GM18520 (cell line): ENCODE measurements around the gene PCBP4.

Experiments used
- ATAC-seq: cut with Tn5 transposase; IDR thresholded peaks from one replicate; pipeline ENCODE4 v1.9.1; 2021; ENCODE audit not compliant: unreplicated experiment

The PCBP4 gene

DNA sequence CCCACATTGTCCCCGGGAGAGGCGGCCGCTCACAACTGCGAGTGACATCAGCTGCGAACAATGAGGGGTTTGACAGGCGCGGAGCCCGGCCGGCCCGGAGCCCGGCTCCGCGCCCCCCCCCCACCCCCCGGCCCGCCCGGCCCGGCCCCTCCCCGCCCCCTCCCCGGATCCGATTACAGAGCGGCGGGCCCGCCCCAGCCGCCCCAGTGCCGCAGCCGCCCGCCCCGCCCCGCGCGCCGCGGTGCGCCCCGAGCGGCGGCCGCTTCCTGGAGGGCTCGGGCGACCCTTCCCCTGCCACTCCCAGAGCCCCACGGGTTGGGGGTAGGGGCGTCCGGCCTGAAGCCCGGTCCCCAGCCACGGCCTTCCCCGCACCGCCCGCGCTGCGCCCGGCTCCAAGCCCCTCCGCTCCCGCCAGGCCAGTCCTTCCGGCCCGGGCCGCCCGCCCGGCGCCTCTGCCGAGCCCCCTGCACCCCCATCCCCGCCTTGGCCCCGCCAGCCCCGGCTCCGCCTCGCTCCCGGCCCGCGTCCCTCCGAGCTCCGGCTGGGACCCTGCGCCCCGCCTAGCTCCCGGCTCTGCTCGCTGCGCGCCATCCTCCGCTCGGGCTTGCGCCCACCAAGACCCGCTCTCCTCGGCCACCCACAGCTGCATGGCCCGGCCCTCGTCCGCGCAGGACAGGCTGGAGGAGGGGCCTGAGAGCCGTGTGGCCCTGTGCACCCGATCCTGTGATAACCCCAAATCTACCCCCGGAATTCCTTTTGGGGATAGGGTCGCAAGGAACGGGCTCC lies at the start of gene PCBP4:
Gene PCBP4, minus strand, starts transcription at position 71 of the 786 bp plus-strand sequence. CDS start 6,214 bp downstream, outside the sequence.
- peak; percentile 43 for ATAC-seq

DNA sequence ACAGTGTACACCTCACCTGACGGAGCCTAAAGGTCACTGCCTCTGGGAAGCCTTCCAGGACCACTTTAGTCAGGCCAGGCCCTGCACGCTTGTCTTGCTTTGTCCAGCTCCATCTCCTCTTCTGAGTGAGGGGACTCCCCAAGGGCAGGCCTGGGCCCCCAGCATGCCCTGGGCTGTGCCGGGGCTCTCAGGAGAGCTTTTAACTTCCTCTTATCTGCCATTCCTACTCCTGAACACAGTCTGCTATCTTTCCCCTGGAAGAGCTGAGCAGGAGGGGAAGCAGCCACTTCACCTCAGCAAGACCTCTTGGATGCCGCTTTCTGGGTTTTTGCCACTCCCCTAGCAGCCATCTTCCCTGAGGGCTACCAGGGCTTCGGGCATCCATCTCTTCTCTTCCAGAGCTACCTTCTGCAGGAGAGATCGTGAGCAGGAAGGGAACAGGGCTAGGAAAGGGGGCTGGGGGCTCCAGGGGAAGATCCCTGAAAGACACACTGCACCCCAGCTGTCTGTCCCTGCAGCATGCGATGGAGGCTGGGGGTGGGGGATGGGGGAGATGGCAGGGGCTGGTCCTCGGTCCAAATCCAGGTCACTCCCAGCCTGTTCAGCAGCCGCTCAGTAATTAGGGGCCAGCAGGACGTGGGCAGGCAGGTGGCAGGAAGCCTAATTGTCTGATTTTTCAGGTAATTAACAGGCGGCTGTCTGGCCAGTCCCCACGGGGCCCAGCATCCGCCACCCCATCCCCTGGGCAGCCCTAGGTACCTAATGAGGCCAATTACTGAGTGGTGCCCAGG lies 48.4 kb upstream of the PCBP4 start:
- no peak for ATAC-seq

DNA sequence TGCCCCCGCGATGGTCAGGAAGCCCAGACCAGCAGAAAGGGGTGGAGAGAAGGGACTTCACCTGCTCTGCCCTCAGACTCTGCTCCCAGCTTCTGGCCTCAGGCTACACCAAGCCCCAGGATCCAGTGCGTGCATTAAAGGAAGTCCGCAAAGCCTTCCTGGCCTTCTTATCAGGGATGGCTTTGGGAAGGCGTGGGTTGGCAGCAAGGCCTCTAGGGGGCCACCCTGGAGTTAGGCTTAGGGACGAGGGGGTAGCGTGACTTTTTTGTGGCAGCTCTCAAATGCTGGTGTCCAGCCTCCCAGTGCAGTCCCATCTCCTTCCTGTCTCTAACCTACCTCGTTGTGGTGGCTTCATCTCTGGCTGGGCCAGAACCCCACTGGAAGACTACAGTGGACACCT lies 47.4 kb upstream of the PCBP4 start:
- no peak for ATAC-seq

DNA sequence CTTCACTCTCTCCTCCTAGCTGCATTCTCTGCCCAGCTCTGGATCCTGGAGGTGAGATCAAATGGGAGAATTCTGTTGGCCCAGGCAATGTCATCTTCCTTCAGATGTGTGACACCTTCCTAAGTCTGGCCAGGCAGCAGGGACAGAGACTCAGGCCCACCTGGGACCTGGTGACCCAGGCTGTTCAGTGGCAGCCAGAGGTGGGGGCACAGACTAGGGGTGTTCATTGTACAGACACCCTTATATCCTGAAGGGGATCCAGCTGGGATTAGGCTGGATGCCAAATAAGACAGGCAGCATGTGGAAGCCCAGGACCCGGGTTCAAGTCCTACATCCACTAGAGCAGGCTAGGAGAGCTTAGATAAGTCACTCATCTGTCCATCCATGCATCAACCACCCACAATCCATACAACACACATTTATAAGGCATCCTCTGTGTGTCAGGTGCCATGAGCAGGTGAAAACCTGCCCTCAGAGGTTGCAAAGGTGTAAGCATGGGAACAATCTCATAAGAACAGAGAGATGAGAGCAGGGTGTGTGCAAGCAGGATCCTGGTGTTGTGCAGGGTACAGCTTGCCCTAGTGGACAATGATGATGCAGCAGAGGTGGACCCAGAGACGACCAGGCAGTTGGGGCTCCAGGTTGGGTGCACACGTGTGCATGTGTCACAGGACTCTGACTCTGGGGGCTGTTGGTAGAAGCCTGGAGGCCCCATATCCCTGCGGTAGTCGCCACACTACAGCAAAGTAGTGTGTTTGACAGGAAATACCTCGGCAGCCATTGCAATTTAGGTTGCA lies 46.7 kb upstream of the PCBP4 start:
- no peak for ATAC-seq

DNA sequence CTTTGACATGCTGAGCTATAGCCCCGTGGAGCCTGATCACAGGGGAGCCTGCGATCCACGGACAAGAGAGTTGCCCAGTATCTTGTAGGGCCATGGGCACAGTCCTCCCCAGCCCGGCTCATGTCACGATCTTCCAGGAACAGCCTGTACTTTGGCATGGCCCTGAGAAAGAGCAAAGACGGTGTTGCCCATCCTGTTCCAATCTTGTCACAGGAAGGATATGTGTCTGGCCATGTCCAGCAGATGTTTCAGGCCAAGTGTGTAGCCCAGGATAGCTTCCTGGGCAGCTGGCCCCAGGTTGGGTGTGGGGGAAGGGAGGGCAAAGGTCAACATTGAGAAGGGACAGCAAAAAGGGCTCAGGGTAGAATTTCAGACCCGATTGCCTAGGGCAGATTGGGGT lies 45.4 kb upstream of the PCBP4 start:
- no peak for ATAC-seq

DNA sequence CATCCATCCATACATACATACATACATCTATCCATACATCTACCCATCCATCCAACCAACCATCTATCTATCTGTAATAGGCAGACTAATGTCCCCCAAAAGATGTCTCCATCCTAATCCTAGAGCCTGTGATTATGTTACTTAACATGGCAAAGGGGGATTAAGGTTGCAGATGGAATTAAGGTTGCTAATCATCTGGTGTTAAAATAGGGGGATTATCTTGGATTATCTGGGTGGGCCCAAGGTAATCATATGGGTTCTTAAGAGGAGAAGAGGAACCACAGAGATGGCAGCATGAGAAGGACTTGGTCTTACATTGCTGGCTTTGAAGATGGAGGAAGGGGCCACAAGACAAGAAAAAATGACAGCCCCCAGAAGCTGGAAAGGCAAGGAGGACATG lies 43.2 kb upstream of the PCBP4 start:
- ATAC-seq = no peak

DNA sequence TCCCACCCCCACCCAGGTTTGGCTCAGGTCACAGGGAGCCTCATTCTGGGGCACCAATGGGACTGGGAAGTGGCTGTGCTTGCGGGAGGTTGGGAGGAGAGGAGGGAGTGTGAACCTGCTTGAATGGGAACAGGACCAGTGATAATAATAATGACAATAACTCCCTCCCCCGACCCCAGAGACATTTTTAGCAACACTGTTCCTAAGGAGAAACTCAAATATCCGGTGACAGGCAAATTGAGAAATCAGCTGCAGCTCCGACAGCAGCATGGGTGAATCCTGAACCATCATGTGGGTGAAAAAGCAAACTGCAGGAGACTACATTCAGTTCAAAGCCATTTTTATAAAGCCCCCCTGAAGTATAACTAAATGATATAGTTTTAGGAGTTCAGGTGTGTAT lies 40.0 kb upstream of the PCBP4 start:
- ATAC-seq = no peak

DNA sequence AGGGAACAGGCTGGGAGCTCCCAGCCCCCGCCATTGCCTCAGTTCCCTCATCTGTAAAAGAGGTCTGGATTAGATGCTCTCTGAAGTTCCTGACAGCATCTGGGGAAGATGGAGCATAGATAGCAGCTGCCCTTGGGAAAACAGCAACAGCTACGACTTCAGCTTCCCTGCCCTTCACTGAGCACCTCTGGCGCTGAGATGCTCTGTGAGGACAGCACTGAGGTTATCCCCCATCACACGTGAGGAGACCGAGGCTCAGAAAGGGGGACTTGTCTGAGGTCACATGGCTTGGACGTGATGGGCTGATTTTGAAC lies 39.5 kb upstream of the PCBP4 start:
- no peak for ATAC-seq

DNA sequence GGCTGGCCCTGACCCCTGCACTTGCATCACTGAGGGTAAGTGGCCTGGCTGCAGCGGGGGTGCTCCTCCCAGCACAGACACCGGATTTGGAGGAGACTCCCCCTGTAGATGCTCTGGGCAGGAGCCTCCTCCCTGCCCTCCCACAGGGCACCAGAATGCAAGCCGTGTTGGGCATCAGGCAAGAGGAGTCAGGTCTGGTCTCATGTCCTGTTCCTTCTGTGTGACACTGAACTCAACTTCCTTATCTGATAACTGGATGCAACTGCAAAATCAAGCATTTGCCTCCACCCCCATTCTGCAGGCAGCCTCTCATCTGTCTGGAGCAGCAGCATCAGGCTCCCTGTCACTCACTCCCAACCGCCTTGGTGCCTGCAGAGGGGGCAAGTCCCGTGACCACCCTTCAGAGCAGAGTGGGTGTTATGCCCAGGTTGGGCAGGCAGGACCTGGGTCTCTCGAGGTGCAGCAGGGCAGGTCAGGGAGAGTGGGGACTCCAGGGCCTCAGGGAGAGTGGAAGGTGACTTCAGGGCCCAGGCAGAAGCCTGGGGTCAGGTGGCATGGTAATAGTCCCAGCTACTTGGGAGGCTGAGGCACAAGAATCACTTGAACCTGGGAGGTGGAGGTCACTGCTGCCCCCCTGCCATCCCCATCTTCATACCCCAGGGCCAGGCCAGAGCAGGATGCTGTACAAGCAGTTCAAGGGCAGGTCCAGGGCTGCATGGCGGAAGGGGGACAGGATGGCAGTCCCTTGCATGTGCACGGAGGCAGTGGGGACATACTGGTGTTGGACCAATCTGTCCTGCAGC lies 39.0 kb upstream of the PCBP4 start:
- ATAC-seq = no peak

DNA sequence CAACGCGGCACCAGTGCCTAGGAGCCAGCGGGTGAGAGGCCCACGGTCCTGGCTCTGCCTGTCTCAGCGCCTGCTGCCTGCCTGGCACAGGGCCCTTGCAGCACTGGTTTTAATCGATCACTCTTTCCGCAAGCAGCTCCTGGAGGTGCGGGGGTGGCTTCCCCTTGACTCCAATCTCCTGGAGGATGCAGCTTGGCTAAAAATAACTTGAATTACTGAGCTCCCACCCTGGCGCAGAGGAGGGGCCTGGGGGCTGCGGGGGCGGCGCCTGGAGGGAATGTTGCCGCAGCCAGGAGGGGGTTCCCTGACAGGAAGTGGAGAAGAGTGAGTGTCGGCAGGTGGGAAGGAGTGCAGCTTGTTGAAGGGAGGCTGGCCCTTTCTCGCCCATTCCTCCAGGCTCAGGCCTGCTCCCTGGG lies 38.3 kb upstream of the PCBP4 start:
- ATAC-seq = no peak

DNA sequence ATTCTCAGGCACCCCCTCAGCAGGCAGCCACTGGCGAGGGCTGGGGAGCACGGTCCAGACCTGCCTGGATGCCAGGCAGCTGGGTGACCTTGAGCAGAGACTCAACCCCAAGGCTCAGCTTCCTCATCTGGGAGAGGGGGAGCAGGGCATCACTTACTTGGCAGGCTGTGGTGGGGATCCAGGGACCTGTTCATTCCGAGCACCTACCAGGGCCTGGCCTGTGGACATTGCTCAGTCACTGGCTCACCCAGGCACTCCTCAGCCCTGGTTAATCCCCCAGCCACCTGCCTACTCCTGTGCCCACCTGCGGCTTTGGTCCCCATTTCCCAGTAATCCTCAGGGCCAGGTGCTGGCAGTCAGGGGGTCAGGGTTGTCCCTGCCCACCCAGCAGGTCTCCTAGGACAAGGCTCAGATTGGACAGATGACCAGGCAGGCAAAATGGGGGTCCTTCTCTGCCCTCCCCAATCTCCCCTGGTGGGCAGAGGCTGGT lies 37.7 kb upstream of the PCBP4 start:
- no peak for ATAC-seq

DNA sequence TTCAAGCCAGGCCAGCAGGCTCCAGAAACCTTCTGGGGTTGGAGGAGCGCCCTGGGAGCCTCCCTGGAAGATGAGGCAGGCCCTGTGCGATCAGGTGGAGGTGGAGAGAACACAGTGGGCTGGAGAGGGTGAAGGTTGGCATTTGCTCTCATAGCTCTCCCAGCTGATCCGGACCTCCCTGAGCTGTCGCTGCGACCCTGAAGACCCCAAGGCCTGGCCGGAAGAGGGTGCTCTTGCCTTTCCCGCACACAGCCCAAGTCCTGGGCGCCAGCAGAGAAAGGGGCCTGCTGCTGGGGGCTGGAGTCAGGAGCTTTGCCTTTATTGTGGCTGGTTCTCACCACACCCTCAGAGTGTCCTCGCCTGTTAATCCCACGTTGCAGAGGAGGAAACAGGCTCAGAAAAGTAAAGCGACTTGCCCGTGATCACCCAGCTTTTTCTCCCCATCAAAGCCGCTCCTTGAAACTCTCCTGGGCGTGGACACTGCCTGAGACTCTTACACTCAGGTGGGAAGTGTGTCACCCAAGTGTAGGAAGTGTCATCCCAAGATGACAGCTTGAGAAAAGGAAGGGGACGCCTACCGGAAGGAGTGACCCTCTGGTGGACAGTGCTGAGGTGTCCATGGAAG lies 37.0 kb upstream of the PCBP4 start:
- ATAC-seq = no peak

DNA sequence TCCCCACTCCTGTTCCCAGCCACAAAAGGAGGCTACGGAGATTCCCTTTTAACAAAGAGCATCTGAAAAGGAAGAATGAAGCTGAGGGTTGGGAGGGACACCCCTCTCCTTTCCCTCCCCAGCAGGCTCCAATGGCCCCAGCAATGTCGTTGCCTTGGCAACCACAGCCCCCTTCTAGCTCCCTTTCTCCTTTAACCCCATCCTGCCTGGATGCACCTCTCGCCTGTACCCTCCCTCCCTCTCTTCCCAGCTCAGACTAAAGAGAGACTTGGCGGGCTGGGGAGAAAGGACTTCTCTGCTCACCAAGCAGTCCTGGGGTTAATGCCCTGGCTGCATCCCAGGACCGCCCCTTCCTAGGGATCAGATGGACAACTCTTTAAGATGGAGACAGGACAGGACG lies 35.5 kb upstream of the PCBP4 start:
- no peak for ATAC-seq

DNA sequence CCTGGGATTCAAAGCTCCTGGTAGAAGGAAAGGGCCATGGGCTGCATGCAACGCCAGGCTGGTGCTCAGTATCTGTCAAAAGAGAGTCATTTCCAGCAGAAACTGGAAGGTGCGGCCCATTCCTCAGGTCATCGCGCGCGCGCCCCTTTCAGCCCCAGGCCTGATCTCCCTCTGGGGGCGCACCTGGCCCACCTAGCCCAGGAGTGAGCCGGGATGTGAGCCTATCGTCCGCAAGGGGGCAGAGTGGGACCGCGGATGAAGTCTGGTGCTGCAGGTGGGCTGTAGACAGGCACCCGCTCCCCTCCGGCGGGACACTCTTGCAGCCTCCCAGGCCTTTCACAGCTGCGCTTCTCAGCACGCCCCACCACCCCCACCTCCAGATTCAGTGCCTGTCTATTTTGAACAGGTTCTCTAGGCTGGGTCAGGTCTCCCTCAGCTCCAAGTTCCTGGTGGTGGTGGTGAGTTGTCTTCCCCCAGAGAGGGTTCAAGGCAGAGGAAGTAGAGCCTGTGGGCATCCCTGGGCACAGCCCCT lies 34.3 kb upstream of the PCBP4 start:
- ATAC-seq = no peak

DNA sequence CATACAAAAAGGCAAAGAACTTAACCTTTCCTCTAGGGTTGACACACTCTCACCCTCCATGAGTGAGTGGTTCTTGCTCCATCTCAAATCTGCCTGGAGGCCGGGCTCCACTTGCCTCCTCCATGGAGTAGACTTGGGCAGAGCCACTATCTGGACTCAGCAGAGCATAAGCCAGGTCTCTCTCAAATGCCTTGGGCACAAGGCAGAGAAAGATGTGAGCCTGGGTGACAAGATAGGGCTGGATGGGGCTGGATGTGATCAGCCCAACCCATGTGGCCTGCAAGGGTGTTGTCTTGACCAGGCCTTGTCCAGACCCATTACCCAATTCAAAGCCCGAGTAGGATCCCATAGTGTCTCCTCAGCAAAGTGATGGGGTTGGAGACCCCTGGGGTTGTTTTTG lies 32.6 kb upstream of the PCBP4 start:
- no peak for ATAC-seq

DNA sequence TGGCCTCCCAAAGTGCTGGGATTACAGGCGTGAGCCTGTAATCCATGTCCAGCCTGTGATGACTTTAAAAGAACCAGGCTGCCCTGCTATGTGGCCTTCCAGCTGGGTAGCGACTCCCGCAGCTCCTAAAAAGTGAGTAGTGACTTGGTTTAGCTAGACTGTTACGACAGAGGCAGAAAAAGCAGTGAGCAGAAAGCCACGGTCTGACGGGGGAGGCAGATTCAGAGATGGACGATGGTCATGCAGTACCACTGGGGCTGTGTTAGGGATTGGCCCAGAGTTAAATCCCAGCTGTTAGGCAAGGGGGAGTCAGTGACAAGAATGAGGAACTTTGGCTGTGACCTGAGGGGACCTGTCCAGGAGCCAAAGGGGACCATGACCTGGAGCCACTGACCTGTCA lies 31.5 kb upstream of the PCBP4 start:
- ATAC-seq = no peak

DNA sequence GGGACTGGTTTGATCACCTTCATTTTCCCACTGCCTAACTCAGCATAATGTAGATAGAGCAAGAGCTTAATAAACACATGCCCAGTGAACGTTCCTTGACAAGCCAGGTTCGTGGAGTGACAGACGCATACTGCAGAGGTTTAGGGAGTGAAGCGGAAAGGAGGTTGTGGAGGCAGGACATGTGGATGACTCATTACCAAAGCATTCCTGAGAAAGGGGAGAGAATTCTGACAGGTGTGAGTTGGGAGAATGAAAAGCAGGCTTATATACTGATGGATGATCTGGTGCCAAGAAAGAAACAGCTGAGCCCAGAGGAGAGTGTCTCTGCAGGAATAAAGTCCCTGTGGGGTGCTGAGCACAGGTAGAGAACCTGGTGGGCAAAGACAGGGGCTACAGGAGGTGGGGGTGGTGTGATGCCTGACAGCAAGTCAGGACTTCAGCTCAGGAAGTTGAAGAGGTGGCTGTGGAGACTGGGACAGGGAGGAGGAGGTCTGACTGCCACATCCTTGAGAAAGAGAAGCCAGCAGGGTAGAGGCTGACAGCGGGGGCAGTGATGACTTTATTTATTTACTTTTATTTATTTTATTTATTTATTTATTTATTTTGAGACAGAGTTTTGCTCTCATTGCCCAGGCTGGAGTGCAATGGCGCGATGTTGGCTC lies 30.8 kb upstream of the PCBP4 start:
- no peak for ATAC-seq

DNA sequence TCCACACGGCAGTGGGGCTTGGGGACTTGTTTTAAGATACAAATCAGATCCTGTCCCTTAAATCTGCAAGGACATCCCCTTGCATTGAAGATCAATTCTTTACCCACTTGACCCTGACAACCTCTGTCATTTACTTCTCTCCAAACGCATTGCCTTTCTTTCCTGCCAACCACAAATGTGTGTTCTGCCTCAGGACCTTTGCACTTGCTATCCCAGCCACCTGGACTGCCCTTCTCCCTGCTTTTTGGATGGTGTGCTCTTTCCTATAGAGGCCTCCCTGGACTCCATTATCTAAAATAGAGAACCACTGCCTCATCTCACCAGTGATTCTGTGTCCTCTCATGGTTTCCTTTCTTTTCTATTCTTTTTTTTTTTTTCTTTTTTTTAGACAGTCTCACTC lies 29.9 kb upstream of the PCBP4 start:
- ATAC-seq = no peak

DNA sequence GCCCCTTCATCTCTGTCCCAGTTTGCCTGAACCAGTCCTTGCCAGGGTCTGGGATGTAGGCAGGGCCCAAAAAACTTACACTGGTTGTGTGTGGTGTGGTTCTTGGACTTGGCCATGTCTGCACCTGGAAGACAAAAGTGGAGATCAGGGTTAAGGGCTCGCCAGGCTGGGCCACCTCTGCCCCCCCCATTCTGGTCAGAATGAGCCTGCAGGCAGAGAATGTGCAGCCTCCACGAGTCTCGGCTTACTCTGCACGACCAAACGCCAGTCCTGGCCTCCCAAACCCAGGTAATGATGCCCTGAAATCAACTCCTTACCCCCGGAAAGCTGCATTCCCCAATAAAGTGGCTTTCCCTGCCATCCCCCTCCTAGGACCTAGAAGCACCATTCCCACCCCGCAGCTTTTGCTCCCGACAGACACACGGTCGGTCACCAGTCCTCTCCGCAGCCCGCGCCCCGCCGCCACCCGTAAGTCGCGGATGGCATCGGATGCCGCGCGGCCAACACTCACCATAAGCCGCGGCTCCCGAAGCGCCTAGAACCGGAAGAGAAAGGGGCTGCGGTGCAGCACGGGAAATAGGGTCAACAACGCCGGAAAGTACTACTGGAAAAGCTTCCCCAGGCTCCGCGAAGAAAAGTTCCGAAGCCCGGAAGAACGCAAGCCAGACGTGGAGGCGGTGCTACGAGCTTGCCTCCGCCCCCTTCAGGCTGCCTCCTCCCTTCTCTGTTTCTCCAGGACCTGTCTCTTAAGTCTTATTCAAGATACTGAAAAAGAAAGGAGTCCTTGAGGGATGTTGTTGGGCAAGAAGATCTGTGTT lies 28.3 kb upstream of the PCBP4 start, which contains the start of gene RPL29:
Gene RPL29, minus strand, starts transcription at position 550 of the 818 bp plus-strand sequence. Its CDS starts 434 bp downstream, at position 116.
- ATAC-seq = peak; percentile 78
